K562 (cell line): Measurements from ENCODE around the gene IL1RL2. TPM values are rescaled to one million over a fixed set of nuclear protein-coding genes. Genes with fewer than 3 reads are reported as not detected.

Source experiments
- ATAC-seq: fragments of 200-7000 bp; cut with Tn5 transposase; 3 replicates; pipeline ENCODE4 v1.9.1; 2020; ENCODE audit warnings: moderate library complexity
- BruUV-seq: library from RNA; stranded (reverse); fragments of 400-500 nt; replicated peaks from 2 replicates; lab custom pipeline; 2021; lab: Mats Ljungman, UMichigan
- CTCF ChIA-PET: fragments of 300-600 bp; formaldehyde crosslinking; extraction: SDS; loops from one replicate; lab custom pipeline; 2021; ENCODE audit warnings: low intra/inter-chr PET ratio; lab: Yijun Ruan, JAX
- POLR2A ChIA-PET: fragments of 300-600, 350-650 bp; sonication (Branson Sonifier 250); formaldehyde crosslinking; extraction: SDS; loops from one replicate; lab custom pipeline; 2021; ENCODE audit warnings: antibody characterized with exemption, inconsistent platforms; lab: Yijun Ruan, JAX
- DNase-seq, 4 experiments: peaks; one replicate each; pipeline versions ENCODE4 v3.0.0 to v3.0.0-alpha.2; 2011 to 2018; ENCODE audit warnings: low spot score in 3 of 4, mixed read lengths in 3 of 4; ENCODE audit errors: extremely low read depth in 1 of 4
- FAIRE-seq: peaks from 2 replicates; lab custom pipeline; 2011; peaks lifted over from hg19 to GRCh38; lab: Jason Lieb, UNC
- H2AFZ ChIP-seq: 2 replicates; pipeline ENCODE4 v1.6.0; 2011; ENCODE audit warnings: low read depth, low read length, control low read depth, inconsistent platforms
- H3K27ac ChIP-seq: fragments of 200-600 bp; 3 replicates; pipeline ENCODE4 v1.8.0; 2011; ENCODE audit warnings: low read depth, mild to moderate bottlenecking, control low read depth, inconsistent platforms, low read length, moderate library complexity, mixed read lengths; ENCODE audit errors: extremely low read depth
- H3K27me3 ChIP-seq, 2 experiments: fragments of 300-600 bp in 1 of 2; 2 replicates in 1 of 2; 3 replicates in 1 of 2; pipeline versions ENCODE4 v1.6.0 to v1.8.0; 2011; ENCODE audit warnings: inconsistent platforms in 2 of 2, low read length in 2 of 2, mild to moderate bottlenecking in 1 of 2, mixed read lengths in 1 of 2, moderate library complexity in 1 of 2; ENCODE audit not compliant: control insufficient read depth in 2 of 2, insufficient read depth in 2 of 2
- H3K36me3 ChIP-seq: fragments of 300-600 bp; 3 replicates; pipeline ENCODE4 v1.8.0; 2011; ENCODE audit warnings: mild to moderate bottlenecking, low read length, inconsistent platforms; ENCODE audit not compliant: control insufficient read depth, insufficient read depth
- H3K4me1 ChIP-seq, 2 experiments: fragments of 200-600 bp in 1 of 2; replicated peaks in 1 of 2; 2 replicates in 1 of 2; 3 replicates in 1 of 2; pipeline versions ENCODE4 v1.5.1 to v1.8.0; 2011; ENCODE audit warnings: inconsistent platforms in 2 of 2, low read length in 2 of 2, mild to moderate bottlenecking in 1 of 2, mixed read lengths in 1 of 2, moderate library complexity in 1 of 2; ENCODE audit not compliant: control insufficient read depth in 2 of 2, insufficient read depth in 2 of 2
- H3K4me2 ChIP-seq: 2 replicates; pipeline ENCODE4 v1.6.1; 2011; ENCODE audit warnings: low read length, control low read depth, inconsistent platforms, mixed read lengths; ENCODE audit not compliant: insufficient read depth
- H3K4me3 ChIP-seq: fragments of 200-600 bp; sonication (generic), shearing (Covaris generic); 2 replicates; pipeline ENCODE4 v1.5.1; 2016; ENCODE audit warnings: control low read depth, inconsistent platforms
- H3K79me2 ChIP-seq: fragments of 200-600 bp; 3 replicates; pipeline ENCODE4 v1.8.0; 2011; ENCODE audit warnings: low read length, inconsistent platforms; ENCODE audit not compliant: control insufficient read depth, insufficient read depth
- H3K9ac ChIP-seq, 2 experiments: 2 replicates each; pipeline versions ENCODE4 v1.6.0 to v1.6.1; 2011; ENCODE audit warnings: low read depth in 2 of 2, low read length in 2 of 2, control low read depth in 1 of 2, inconsistent platforms in 1 of 2, mild to moderate bottlenecking in 1 of 2, mixed read lengths in 1 of 2; ENCODE audit not compliant: insufficient read depth in 1 of 2
- H3K9me1 ChIP-seq: one replicate; pipeline ENCODE4 v1.6.0; 2011; ENCODE audit warnings: inconsistent platforms, mild to moderate bottlenecking, low read length, moderate library complexity; ENCODE audit not compliant: control insufficient read depth, insufficient read depth
- H3K9me3 ChIP-seq: replicated peaks from 2 replicates; pipeline ENCODE4 v1.5.1; 2011; ENCODE audit warnings: low read depth, low read length, inconsistent platforms; ENCODE audit not compliant: control insufficient read depth, insufficient read depth
- H4K20me1 ChIP-seq: replicated peaks from 2 replicates; pipeline ENCODE4 v1.6.1; 2011; ENCODE audit warnings: low read length, inconsistent platforms, mixed read lengths; ENCODE audit not compliant: control insufficient read depth, insufficient read depth
- ARID1B ChIP-seq: fragments of 450-650 bp; IDR thresholded peaks from 2 replicates; pipeline ENCODE4 v1.6.1; 2016; ENCODE audit warnings: antibody characterized with exemption, mild to moderate bottlenecking, inconsistent platforms
- BHLHE40 ChIP-seq: IDR thresholded peaks from 2 replicates; pipeline ENCODE4 v1.6.1; 2011; ENCODE audit warnings: low read length, improper control_type of control experiment
- HDAC3 ChIP-seq: fragments of 450-650 bp; IDR thresholded peaks from 2 replicates; pipeline ENCODE4 v1.6.1; 2018; ENCODE audit warnings: borderline replicate concordance, mild to moderate bottlenecking, moderate library complexity; ENCODE audit not compliant: partially characterized antibody
- HMGN3 ChIP-seq: IDR thresholded peaks from 2 replicates; pipeline ENCODE4 v1.6.1; 2011; ENCODE audit warnings: borderline replicate concordance, low read depth, mild to moderate bottlenecking, mixed read lengths, low read length; ENCODE audit not compliant: insufficient read length; ENCODE audit errors: extremely low read depth
- HNRNPL ChIP-seq: fragments of 200-400 bp; formaldehyde crosslinking; IDR thresholded peaks from 2 replicates; pipeline ENCODE4 v1.6.1; 2017; ENCODE audit warnings: low read depth, mild to moderate bottlenecking, low read length
- KLF13 ChIP-seq: fragments of 450-650 bp; IDR thresholded peaks from 2 replicates; pipeline ENCODE4 v1.6.1; 2016; ENCODE audit warnings: missing genetic modification characterization, low read depth, mild to moderate bottlenecking, missing compliant biosample characterization, moderate library complexity, borderline replicate concordance
- PHB2 ChIP-seq: fragments of 450-650 bp; IDR thresholded peaks from 2 replicates; pipeline ENCODE4 v1.6.1; 2017; ENCODE audit warnings: low read depth
- POLR3A ChIP-seq: IDR thresholded peaks from 2 replicates; pipeline ENCODE4 v1.6.1; 2011; ENCODE audit warnings: borderline replicate concordance, mild to moderate bottlenecking, moderate library complexity; ENCODE audit not compliant: insufficient read length, insufficient read depth; ENCODE audit errors: extremely low read depth
- SIN3B ChIP-seq: fragments of 450-650 bp; IDR thresholded peaks from 2 replicates; pipeline ENCODE4 v1.6.1; 2017; ENCODE audit warnings: low read depth, mild to moderate bottlenecking, moderate library complexity
- SMARCA5 ChIP-seq: fragments of 450-650 bp; IDR thresholded peaks from 2 replicates; pipeline ENCODE4 v1.6.1; 2016
- SP2 ChIP-seq: IDR thresholded peaks from 2 replicates; pipeline ENCODE4 v1.6.1; 2011; ENCODE audit warnings: mild to moderate bottlenecking, low read depth, low read length, moderate library complexity; ENCODE audit not compliant: poor library complexity, severe bottlenecking; ENCODE audit errors: extremely low read depth
- WGBS: fragments of 100-300 bp; shearing (Covaris generic); methylation state at CpG from one replicate; pipeline ENCODE4 v1.1.6; 2016; ENCODE audit warnings: low coverage, mixed read lengths; ENCODE audit not compliant: insufficient coverage; ENCODE audit errors: missing lambda C conversion rate; 5-methylcytosine and 5-hydroxymethylcytosine counted together
- in situ Hi-C: fragments of 300-500 bp; cut with MboI; formaldehyde crosslinking; loops from 4 replicates; pipeline ENCODE4 v1.15.0; 2018; ENCODE audit warnings: inconsistent platforms, mixed read lengths
- intact Hi-C: fragments of 100-400 bp; cut with micrococcal nuclease; formaldehyde crosslinking; loops from 2 replicates; pipeline ENCODE4 v1.14.2; 2022
- polyA plus RNA-seq, 8 experiments: library from polyadenylated mRNA; depleted of rRNA in 4 of 8; stranded (reverse) in 5 of 8; unstranded in 3 of 8; fragments of >200 nt; fragmentation: Nextera tagmentation in 2 of 8; fragmentation: Illumina TruSeq in 1 of 8; extraction: Ambion mirVana in 2 of 8; extraction: Trizol in 1 of 8; gene quantifications; 2 replicates each; pipeline versions ENCODE4 v1.2.1 to v1.2.3, GENCODE V29; 2011 to 2014; ENCODE audit warnings: inconsistent platforms in 1 of 8, missing spikeins in 1 of 8
- total RNA-seq, 7 experiments: library from RNA; depleted of rRNA in 6 of 7; stranded (reverse); fragments of >200 nt in 6 of 7; fragmentation: Illumina TruSeq in 2 of 7; extraction: Trizol in 2 of 7; gene quantifications; 2 replicates each; pipeline versions ENCODE4 v1.2.1 to v1.2.3, GENCODE V29; 2011 to 2021; ENCODE audit warnings: low replicate concordance in 1 of 7

IL1RL2 gene
- total and polyA plus RNA-seq, 9 of the 15 experiments (the other 6 are each of a cell fraction or from before 2014, with no cell fraction given): not detected

- no peak for DNase-seq
- TF ChIP-seq KLF13 (tag): no peak
- no peak for TF ChIP-seq SMARCA5
- TF ChIP-seq ARID1B: no peak
- no peak for TF ChIP-seq HNRNPL
- no peak for TF ChIP-seq POLR3A
- TF ChIP-seq SIN3B: no peak
- no peak for TF ChIP-seq SP2
- no peak for TF ChIP-seq BHLHE40
- no peak for TF ChIP-seq HDAC3
- no peak for TF ChIP-seq PHB2
- TF ChIP-seq HMGN3: no peak
- Histone ChIP-seq H3K9ac (no peak overlapping the region), H3K36me3 (no peaks in the 10 kb centered on the region), H3K4me2 (no peak overlapping the region), H3K4me3 (no peak overlapping the region), H3K4me1 (no peaks in the 10 kb centered on the region), H3K27ac (no peak overlapping the region), H4K20me1 (no peaks in the 10 kb centered on the region), H3K79me2 (no peaks in the 10 kb centered on the region), H3K9me1 (no peaks in the 10 kb centered on the region), H2AFZ (no peak overlapping the region), H3K27me3 (0 out of 5 replicates have a peak, but pooled peaks cover 0 to 2% of the 10 kb centered on the region in 2 experiments), H3K9me3 (no peaks in the 10 kb centered on the region)
- no TSS peak for BruUV-seq
- in situ Hi-C loops: no loop called here
- FAIRE-seq: no peak
- ChIA-PET POLR2A (no interaction called here), CTCF (no interaction called here)
- no peak for ATAC-seq
- intact Hi-C loops: no loop called here
- WGBS: 30% methylated on average over 3 of the region's 3 CpGs
Measured at GRCh38 chr2:102284611-102285010, 97.8 kb downstream of the IL1RL2 start.
